ENCODE data around the gene GHRH.

Gene GHRH

GRCh38 chr20:37251825-37252477, 9.7 kb downstream of the GHRH start:
- H3K27me3 ChIP-seq (ENCODE audit: control insufficient read depth in 1 of 2, insufficient read depth in 2 of 2, low read length in 2 of 2): no peaks in the 10 kb centered on the region
- no peak overlapping the region for H3K9ac ChIP-seq (ENCODE audit: low read depth in 1 of 2, low read length in 2 of 2)
- H3K4me1 ChIP-seq (ENCODE audit: control insufficient read depth in 1 of 2, insufficient read depth in 2 of 2, low read length in 2 of 2): no peaks in the 10 kb centered on the region
- no peak overlapping the region for H3K27ac ChIP-seq (ENCODE audit: low read depth, low read length)
- H3K9me3 ChIP-seq (ENCODE audit: control insufficient read depth in 1 of 2, low read length in 2 of 2): peaks cover 0 to 2% of the 10 kb centered on the region in 2 donors
- no peak overlapping the region for H3K4me3 ChIP-seq (ENCODE audit: low read depth in 1 of 2, low read length in 2 of 2)
- no peaks in the 10 kb centered on the region for H3K36me3 ChIP-seq (ENCODE audit: control insufficient read depth in 1 of 2, insufficient read depth in 2 of 2, low read length in 2 of 2)

GRCh38 chr20:37249304-37249703, 12.3 kb downstream of the GHRH start:
- no peaks in the 10 kb centered on the region for H3K9me3 ChIP-seq (ENCODE audit: control insufficient read depth in 1 of 2, low read length in 2 of 2)
- H3K36me3 ChIP-seq (ENCODE audit: control insufficient read depth in 1 of 2, insufficient read depth in 2 of 2, low read length in 2 of 2): no peaks in the 10 kb centered on the region
- no peaks in the 10 kb centered on the region for H3K4me1 ChIP-seq (ENCODE audit: control insufficient read depth in 1 of 2, insufficient read depth in 2 of 2, low read length in 2 of 2)
- H3K27me3 ChIP-seq (ENCODE audit: control insufficient read depth in 1 of 2, insufficient read depth in 2 of 2, low read length in 2 of 2): no peaks in the 10 kb centered on the region
- no peak overlapping the region for H3K4me3 ChIP-seq (ENCODE audit: low read depth in 1 of 2, low read length in 2 of 2)
- no peak overlapping the region for H3K9ac ChIP-seq (ENCODE audit: low read depth in 1 of 2, low read length in 2 of 2)
- H3K27ac ChIP-seq (ENCODE audit: low read depth, low read length): no peak overlapping the region

- H3K4me3 ChIP-seq (ENCODE audit: low read depth in 1 of 2, low read length in 2 of 2): no peak overlapping the region
- H3K9ac ChIP-seq (ENCODE audit: low read depth in 1 of 2, low read length in 2 of 2): no peak overlapping the region
- H3K4me1 ChIP-seq (ENCODE audit: control insufficient read depth in 1 of 2, insufficient read depth in 2 of 2, low read length in 2 of 2): no peaks in the 10 kb centered on the region
- H3K36me3 ChIP-seq (ENCODE audit: control insufficient read depth in 1 of 2, insufficient read depth in 2 of 2, low read length in 2 of 2): peaks cover 15 to 17% of the 10 kb centered on the region in 2 donors
- H3K9me3 ChIP-seq (ENCODE audit: control insufficient read depth in 1 of 2, low read length in 2 of 2): no peaks in the 10 kb centered on the region
- H3K27me3 ChIP-seq (ENCODE audit: control insufficient read depth in 1 of 2, insufficient read depth in 2 of 2, low read length in 2 of 2): no peaks in the 10 kb centered on the region
- H3K27ac ChIP-seq (ENCODE audit: low read depth, low read length): no peak overlapping the region
These were observed 14.1 kb downstream of the GHRH start for GRCh38 chr20:37247547-37247946.

GRCh38 chr20:37246736-37247135, 14.9 kb downstream of the GHRH start:
- Histone ChIP-seq H3K4me1 (ENCODE audit: control insufficient read depth in 1 of 2, insufficient read depth in 2 of 2, low read length in 2 of 2) (no peaks in the 10 kb centered on the region), H3K27ac (ENCODE audit: low read depth, low read length) (no peak overlapping the region), H3K36me3 (ENCODE audit: control insufficient read depth in 1 of 2, insufficient read depth in 2 of 2, low read length in 2 of 2) (peaks cover 18 to 25% of the 10 kb centered on the region in 2 donors), H3K9me3 (ENCODE audit: control insufficient read depth in 1 of 2, low read length in 2 of 2) (no peaks in the 10 kb centered on the region), H3K4me3 (ENCODE audit: low read depth in 1 of 2, low read length in 2 of 2) (no peak overlapping the region), H3K27me3 (ENCODE audit: control insufficient read depth in 1 of 2, insufficient read depth in 2 of 2, low read length in 2 of 2) (no peaks in the 10 kb centered on the region), H3K9ac (ENCODE audit: low read depth in 1 of 2, low read length in 2 of 2) (no peak overlapping the region)

GRCh38 chr20:37245216-37246150, 16.1 kb downstream of the GHRH start:
- H3K27me3 ChIP-seq (ENCODE audit: control insufficient read depth in 1 of 2, insufficient read depth in 2 of 2, low read length in 2 of 2): no peaks in the 10 kb centered on the region
- peaks cover 30 to 37% of the 10 kb centered on the region in 2 donors for H3K36me3 ChIP-seq (ENCODE audit: control insufficient read depth in 1 of 2, insufficient read depth in 2 of 2, low read length in 2 of 2)
- H3K27ac ChIP-seq (ENCODE audit: low read depth, low read length): no peak overlapping the region

GRCh38 chr20:37244572-37244957, 17.0 kb downstream of the GHRH start:
- Histone ChIP-seq H3K4me3 (ENCODE audit: low read depth in 1 of 2, low read length in 2 of 2) (no peak overlapping the region), H3K27me3 (ENCODE audit: control insufficient read depth in 1 of 2, insufficient read depth in 2 of 2, low read length in 2 of 2) (no peaks in the 10 kb centered on the region), H3K27ac (ENCODE audit: low read depth, low read length) (no peak overlapping the region), H3K36me3 (ENCODE audit: control insufficient read depth in 1 of 2, insufficient read depth in 2 of 2, low read length in 2 of 2) (peaks cover 31 to 47% of the 10 kb centered on the region in 2 donors), H3K9me3 (ENCODE audit: control insufficient read depth in 1 of 2, low read length in 2 of 2) (no peaks in the 10 kb centered on the region), H3K4me1 (ENCODE audit: control insufficient read depth in 1 of 2, insufficient read depth in 2 of 2, low read length in 2 of 2) (no peaks in the 10 kb centered on the region), H3K9ac (ENCODE audit: low read depth in 1 of 2, low read length in 2 of 2) (no peak overlapping the region)

More at GRCh38 chr20:37245216-37246150, 16.1 kb downstream of the GHRH start:
- no peaks in the 10 kb centered on the region for H3K9me3 ChIP-seq (ENCODE audit: control insufficient read depth in 1 of 2, low read length in 2 of 2)
- H3K9ac ChIP-seq (ENCODE audit: low read depth in 1 of 2, low read length in 2 of 2): no peak overlapping the region
- H3K4me1 ChIP-seq (ENCODE audit: control insufficient read depth in 1 of 2, insufficient read depth in 2 of 2, low read length in 2 of 2): no peaks in the 10 kb centered on the region
- no peak overlapping the region for H3K4me3 ChIP-seq (ENCODE audit: low read depth in 1 of 2, low read length in 2 of 2)

GRCh38 chr20:37243937-37244571, 17.6 kb downstream of the GHRH start:
- no peaks in the 10 kb centered on the region for H3K4me1 ChIP-seq (ENCODE audit: control insufficient read depth in 1 of 2, insufficient read depth in 2 of 2, low read length in 2 of 2)
- no peaks in the 10 kb centered on the region for H3K9me3 ChIP-seq (ENCODE audit: control insufficient read depth in 1 of 2, low read length in 2 of 2)
- H3K36me3 ChIP-seq (ENCODE audit: control insufficient read depth in 1 of 2, insufficient read depth in 2 of 2, low read length in 2 of 2): peaks cover 35 to 51% of the 10 kb centered on the region in 2 donors
- no peaks in the 10 kb centered on the region for H3K27me3 ChIP-seq (ENCODE audit: control insufficient read depth in 1 of 2, insufficient read depth in 2 of 2, low read length in 2 of 2)
- no peak overlapping the region for H3K27ac ChIP-seq (ENCODE audit: low read depth, low read length)
- no peak overlapping the region for H3K9ac ChIP-seq (ENCODE audit: low read depth in 1 of 2, low read length in 2 of 2)
- H3K4me3 ChIP-seq (ENCODE audit: low read depth in 1 of 2, low read length in 2 of 2): no peak overlapping the region

GRCh38 chr20:37243076-37243936, 18.3 kb downstream of the GHRH start:
- Histone ChIP-seq H3K27ac (ENCODE audit: low read depth, low read length) (no peak overlapping the region), H3K9ac (ENCODE audit: low read depth in 1 of 2, low read length in 2 of 2) (no peak overlapping the region), H3K4me3 (ENCODE audit: low read depth in 1 of 2, low read length in 2 of 2) (no peak overlapping the region)

GRCh38 chr20:37242503-37242902, 19.1 kb downstream of the GHRH start:
- Histone ChIP-seq H3K9me3 (ENCODE audit: control insufficient read depth in 1 of 2, low read length in 2 of 2) (no peaks in the 10 kb centered on the region), H3K27me3 (ENCODE audit: control insufficient read depth in 1 of 2, insufficient read depth in 2 of 2, low read length in 2 of 2) (no peaks in the 10 kb centered on the region), H3K4me1 (ENCODE audit: control insufficient read depth in 1 of 2, insufficient read depth in 2 of 2, low read length in 2 of 2) (peaks cover 0 to 5% of the 10 kb centered on the region in 2 donors), H3K4me3 (ENCODE audit: low read depth in 1 of 2, low read length in 2 of 2) (no peak overlapping the region), H3K36me3 (ENCODE audit: control insufficient read depth in 1 of 2, insufficient read depth in 2 of 2, low read length in 2 of 2) (peaks cover 46 to 67% of the 10 kb centered on the region in 2 donors), H3K9ac (ENCODE audit: low read depth in 1 of 2, low read length in 2 of 2) (no peak overlapping the region), H3K27ac (ENCODE audit: low read depth, low read length) (no peak overlapping the region)

More at GRCh38 chr20:37243076-37243936, 18.3 kb downstream of the GHRH start:
- no peaks in the 10 kb centered on the region for H3K9me3 ChIP-seq (ENCODE audit: control insufficient read depth in 1 of 2, low read length in 2 of 2)
- no peaks in the 10 kb centered on the region for H3K27me3 ChIP-seq (ENCODE audit: control insufficient read depth in 1 of 2, insufficient read depth in 2 of 2, low read length in 2 of 2)
- H3K4me1 ChIP-seq (ENCODE audit: control insufficient read depth in 1 of 2, insufficient read depth in 2 of 2, low read length in 2 of 2): peaks cover 0 to 5% of the 10 kb centered on the region in 2 donors
- peaks cover 42 to 59% of the 10 kb centered on the region in 2 donors for H3K36me3 ChIP-seq (ENCODE audit: control insufficient read depth in 1 of 2, insufficient read depth in 2 of 2, low read length in 2 of 2)
